ENCODE results near the gene PDGFD. TPM values are rescaled to one million over a fixed set of nuclear protein-coding genes. Genes with fewer than 3 reads are reported as not detected.

PDGFD gene
- total and polyA plus RNA-seq, 2 experiments from 2014 or later, result 1.9 to 4.5 TPM

DNA sequence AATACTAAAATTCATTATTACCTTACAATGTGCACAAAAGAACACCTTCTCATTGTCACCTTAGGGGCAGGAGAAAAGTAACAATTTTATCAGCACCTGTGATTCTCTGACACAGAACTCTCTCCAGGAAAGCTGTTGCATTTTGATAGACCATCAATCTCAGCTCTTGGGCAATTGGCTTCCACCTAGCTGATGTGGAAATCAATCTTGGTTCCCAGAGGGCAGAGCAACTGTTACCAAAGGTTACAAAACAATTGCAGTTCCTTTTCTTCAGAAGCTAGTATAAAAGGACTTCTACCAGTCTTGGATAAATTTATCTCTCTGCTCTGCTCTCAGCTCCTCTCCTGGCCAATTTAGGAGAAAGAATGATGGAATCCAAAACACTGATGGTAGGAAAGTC, 285.3 kb downstream of the PDGFD start:
- no peaks in the 10 kb centered on the region for H3K79me2 ChIP-seq (replicated peaks; ENCODE audit: insufficient read depth)
- TF ChIP-seq EZH2 (IDR thresholded peaks at IDR 0.05; ENCODE audit: low read depth, unreplicated experiment) (no peak), EZH2phosphoT487 (IDR thresholded peaks at IDR 0.05; ENCODE audit: unreplicated experiment) (no peak), POLR2AphosphoS5 (IDR thresholded peaks at IDR 0.05; ENCODE audit: low read depth) (no peak), ZNF331 (CRISPR knock-in tag; IDR thresholded peaks at IDR 0.05; ENCODE audit: low read depth) (no peak), ETS1 (IDR thresholded peaks at IDR 0.05) (no peak), CREB1 (CRISPR knock-in tag; IDR thresholded peaks at IDR 0.05; ENCODE audit: low read depth) (no peak), STAT1 (IDR thresholded peaks at IDR 0.05; ENCODE audit: unreplicated experiment) (no peak), NANOG (IDR thresholded peaks at IDR 0.05; ENCODE audit: borderline replicate concordance) (no peak), ZNF462 (CRISPR knock-in tag; IDR thresholded peaks at IDR 0.05) (no peak)
- peaks cover 11% of the 10 kb centered on the region; the same call in 1 of the 2 replicates for H3K9me2 ChIP-seq (ENCODE audit: insufficient read depth)
- H3K27me3 ChIP-seq (ENCODE audit: insufficient read depth), result no peaks in the 10 kb centered on the region
- Mint-ChIP-seq H3K27ac (no peak overlapping the region), H3K4me1 (no peaks in the 10 kb centered on the region; the same call in 2 of the 3 replicates), H3K27me3 (ENCODE audit: insufficient read depth, low read depth, poor library complexity) (no peaks in the 10 kb centered on the region), H3K4me3 (no peak overlapping the region), H3K9me3 (no peaks in the 10 kb centered on the region; the same call in 2 of the 3 replicates), H3K36me3 (ENCODE audit: low read depth) (no peaks in the 10 kb centered on the region)
- H3K4me2 ChIP-seq, result no peak overlapping the region
- no peaks in the 10 kb centered on the region for H3F3A ChIP-seq (replicated peaks; ENCODE audit: low read depth)
- no peak overlapping the region for H3K27ac ChIP-seq (ENCODE audit: low read depth)
- ATAC-seq (no peak), DNase-seq (ENCODE audit: low spot score) (no peak)
- no peak overlapping the region for H2AFZ ChIP-seq
- H3K36me3 ChIP-seq (ENCODE audit: insufficient read depth), result no peaks in the 10 kb centered on the region
- no peaks in the 10 kb centered on the region for H4K20me1 ChIP-seq (replicated peaks; ENCODE audit: insufficient read depth)
- no peak overlapping the region for H3K4me3 ChIP-seq
- H3K4me1 ChIP-seq (ENCODE audit: insufficient read depth), result no peaks in the 10 kb centered on the region
